ENCODE results near the gene MAML2.

The MAML2 gene

GRCh38 chr11:96114178-96115064, 228.6 kb downstream of the MAML2 start:
- DNase-seq: no peak

- no peak for DNase-seq
These were observed 229.8 kb downstream of the MAML2 start for GRCh38 chr11:96113193-96113681.

GRCh38 chr11:96112192-96113128, 230.5 kb downstream of the MAML2 start:
- no peak for DNase-seq

GRCh38 chr11:96111308-96111707, 231.7 kb downstream of the MAML2 start:
- no peak for DNase-seq

- DNase-seq: no peak
These were observed 232.7 kb downstream of the MAML2 start for GRCh38 chr11:96110302-96110701.

- DNase-seq: no peak
These were observed 233.5 kb downstream of the MAML2 start for GRCh38 chr11:96109331-96110030.

- DNase-seq: no peak
These were observed 235.7 kb downstream of the MAML2 start for GRCh38 chr11:96107143-96107824.

- DNase-seq: no peak
These were observed 236.3 kb downstream of the MAML2 start for GRCh38 chr11:96106645-96107044.

- DNase-seq: no peak
These were observed 237.1 kb downstream of the MAML2 start for GRCh38 chr11:96105944-96106343.

GRCh38 chr11:96105197-96105895, 237.6 kb downstream of the MAML2 start:
- DNase-seq: no peak

- no peak for DNase-seq
These were observed 238.5 kb downstream of the MAML2 start for GRCh38 chr11:96104496-96104895.

- DNase-seq: no peak
These were observed 239.3 kb downstream of the MAML2 start for GRCh38 chr11:96103721-96104120.

GRCh38 chr11:96103102-96103501, 239.9 kb downstream of the MAML2 start:
- no peak for DNase-seq

GRCh38 chr11:96102664-96103078, 240.3 kb downstream of the MAML2 start:
- no peak for DNase-seq

- no peak for DNase-seq
These were observed 241.8 kb downstream of the MAML2 start for GRCh38 chr11:96101146-96101545.

- DNase-seq: no peak
These were observed 244.3 kb downstream of the MAML2 start for GRCh38 chr11:96098511-96099241.

- DNase-seq: no peak
These were observed 245.1 kb downstream of the MAML2 start for GRCh38 chr11:96097844-96098421.

GRCh38 chr11:96096360-96096759, 246.6 kb downstream of the MAML2 start:
- DNase-seq: no peak

- DNase-seq: no peak
These were observed 247.1 kb downstream of the MAML2 start for GRCh38 chr11:96095884-96096303.

- no peak for DNase-seq
These were observed 248.8 kb downstream of the MAML2 start for GRCh38 chr11:96094156-96094555.

Measured in stimulated activated CD4-positive, alpha-beta T cell treated with anti-CD3 and anti-CD28 coated beads, Interleukin-4, amount 100 ng/mL, for 4 hours (primary cell).